ENCODE results near the gene CCDC14.

The CCDC14 gene

DNA sequence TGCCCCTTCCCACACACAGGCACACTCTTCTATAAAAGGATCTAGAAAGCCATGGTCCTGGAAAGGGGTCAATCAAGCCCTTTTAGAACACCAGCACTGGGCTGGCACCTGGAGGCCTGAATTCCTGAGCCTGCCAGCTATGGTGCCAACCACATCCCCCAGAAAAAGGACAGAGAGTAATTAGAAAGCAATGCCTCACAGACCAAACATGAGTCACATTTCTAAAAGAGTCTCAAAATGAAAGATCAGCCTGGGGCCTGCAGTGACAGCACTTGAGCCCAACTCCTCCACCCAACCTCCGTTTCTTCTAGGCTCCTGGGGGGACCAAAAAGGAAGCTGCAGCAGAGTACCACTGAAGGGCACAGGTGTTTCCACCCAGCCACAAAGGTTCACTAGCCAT is 91.0 kb downstream of the CCDC14 start:
- TF ChIP-seq, protein P1, sequence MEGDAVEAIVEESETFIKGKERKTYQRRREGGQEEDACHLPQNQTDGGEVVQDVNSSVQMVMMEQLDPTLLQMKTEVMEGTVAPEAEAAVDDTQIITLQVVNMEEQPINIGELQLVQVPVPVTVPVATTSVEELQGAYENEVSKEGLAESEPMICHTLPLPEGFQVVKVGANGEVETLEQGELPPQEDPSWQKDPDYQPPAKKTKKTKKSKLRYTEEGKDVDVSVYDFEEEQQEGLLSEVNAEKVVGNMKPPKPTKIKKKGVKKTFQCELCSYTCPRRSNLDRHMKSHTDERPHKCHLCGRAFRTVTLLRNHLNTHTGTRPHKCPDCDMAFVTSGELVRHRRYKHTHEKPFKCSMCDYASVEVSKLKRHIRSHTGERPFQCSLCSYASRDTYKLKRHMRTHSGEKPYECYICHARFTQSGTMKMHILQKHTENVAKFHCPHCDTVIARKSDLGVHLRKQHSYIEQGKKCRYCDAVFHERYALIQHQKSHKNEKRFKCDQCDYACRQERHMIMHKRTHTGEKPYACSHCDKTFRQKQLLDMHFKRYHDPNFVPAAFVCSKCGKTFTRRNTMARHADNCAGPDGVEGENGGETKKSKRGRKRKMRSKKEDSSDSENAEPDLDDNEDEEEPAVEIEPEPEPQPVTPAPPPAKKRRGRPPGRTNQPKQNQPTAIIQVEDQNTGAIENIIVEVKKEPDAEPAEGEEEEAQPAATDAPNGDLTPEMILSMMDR (IDR thresholded peaks at IDR 0.05), result no peak
- TF ChIP-seq ZFX (IDR thresholded peaks at IDR 0.05; ENCODE audit: borderline replicate concordance), result no peak
- H3K27ac ChIP-seq, result no peak overlapping the region

DNA sequence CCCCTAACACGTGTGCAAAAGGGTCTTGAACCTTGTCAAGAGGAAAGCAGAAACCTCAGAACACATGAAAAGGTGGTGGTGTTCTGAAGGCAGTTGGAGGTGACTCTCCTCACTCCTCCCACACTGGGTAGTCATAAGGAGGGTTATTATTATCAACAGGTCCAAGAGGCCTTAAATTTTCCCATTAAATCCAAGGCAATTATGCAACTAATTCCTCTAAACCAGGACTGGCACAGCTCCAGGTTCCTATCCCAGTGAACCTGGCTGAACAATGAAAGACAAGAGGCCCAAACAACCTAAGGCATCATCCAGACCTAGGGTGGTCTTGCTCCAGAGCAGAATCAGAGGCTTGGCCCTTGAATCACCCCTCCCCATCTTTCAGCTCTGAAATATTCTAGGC is 91.9 kb downstream of the CCDC14 start:
- TF ChIP-seq, protein P1 (IDR thresholded peaks at IDR 0.05), result no peak
- TF ChIP-seq ZFX (IDR thresholded peaks at IDR 0.05; ENCODE audit: borderline replicate concordance), result no peak
- H3K27ac ChIP-seq, result no peak overlapping the region

DNA sequence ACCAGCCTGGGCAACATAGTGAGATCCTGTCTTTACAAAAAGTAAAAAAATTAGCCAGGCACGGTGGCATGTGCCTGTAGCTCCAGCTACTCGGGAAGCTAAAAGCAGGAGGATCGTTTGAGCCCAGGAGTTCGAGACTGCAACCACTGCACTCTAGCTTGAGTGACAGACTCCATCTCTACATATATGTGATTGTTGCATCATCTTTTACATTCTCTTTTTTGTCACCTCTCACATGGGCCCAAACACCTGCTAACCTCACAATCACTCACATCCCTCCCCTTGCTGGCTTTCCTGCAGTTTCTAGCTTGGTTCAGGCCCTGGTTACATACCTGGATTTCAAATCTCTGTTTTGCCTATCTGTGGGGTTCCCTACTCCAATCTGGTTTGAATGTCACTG is 96.3 kb downstream of the CCDC14 start:
- H3K27ac ChIP-seq, result no peak overlapping the region
- TF ChIP-seq ZFX (IDR thresholded peaks at IDR 0.05; ENCODE audit: borderline replicate concordance), result no peak
- TF ChIP-seq, protein P1 (IDR thresholded peaks at IDR 0.05), result no peak

Data from 22Rv1 (cell line).